Measurements from ENCODE around the gene MTHFD1L. TPM values are rescaled to one million over a fixed set of nuclear protein-coding genes. Genes with fewer than 3 reads are reported as not detected.

MTHFD1L gene
- total RNA-seq, 1 donor from 2014 or later, result 107 TPM

GRCh38 chr6:150907383-150907782 is 41.9 kb downstream of the MTHFD1L start:
- no peak overlapping the region for H2AFZ ChIP-seq (ENCODE audit: low read depth, low read length)
- DNase-seq (ENCODE audit: low read depth) (no peak), FAIRE-seq (no peak)
- no peaks in the 10 kb centered on the region for H3K79me2 ChIP-seq (ENCODE audit: insufficient read depth, low read length)
- H3K4me2 ChIP-seq (ENCODE audit: low read length), result no peak overlapping the region
- Mint-ChIP-seq H3K27ac (ENCODE audit: unreplicated experiment) (no peak overlapping the region), H3K9me3 (ENCODE audit: unreplicated experiment) (no peaks in the 10 kb centered on the region), H3K27me3 (ENCODE audit: low read depth, unreplicated experiment) (no peaks in the 10 kb centered on the region), H3K4me3 (ENCODE audit: unreplicated experiment) (no peak overlapping the region), H3K36me3 (ENCODE audit: low read depth, unreplicated experiment) (peaks cover 21% of the 10 kb centered on the region), H3K4me1 (ENCODE audit: low read depth, unreplicated experiment) (peaks cover 4% of the 10 kb centered on the region)
- H3K27ac ChIP-seq (ENCODE audit: low read depth, low read length), result no peak overlapping the region
- H4K20me1 ChIP-seq (ENCODE audit: insufficient read depth, low read length), result no peaks in the 10 kb centered on the region
- H3K9ac ChIP-seq (ENCODE audit: low read length), result no peak overlapping the region
- H3K4me1 ChIP-seq (ENCODE audit: insufficient read depth, low read length), result no peaks in the 10 kb centered on the region
- peaks cover 4% of the 10 kb centered on the region for H3K36me3 ChIP-seq (ENCODE audit: insufficient read depth, low read length)
- no peaks in the 10 kb centered on the region for H3K27me3 ChIP-seq (ENCODE audit: insufficient read depth, low read length)
- TF ChIP-seq CTCF (IDR thresholded peaks at IDR 0.05; ENCODE audit: insufficient read depth, low read depth, low read length) (no peak), EZH2 (IDR thresholded peaks at IDR 0.05; ENCODE audit: insufficient read depth, low read length) (no peak)
- no peak overlapping the region for H3K4me3 ChIP-seq (ENCODE audit: insufficient read depth, low read depth, low read length)
- no peaks in the 10 kb centered on the region for H3K9me3 ChIP-seq (ENCODE audit: insufficient read depth, low read depth, low read length)

GRCh38 chr6:150908901-150909300 is 43.4 kb downstream of the MTHFD1L start:
- H3K9me3 Mint-ChIP-seq (ENCODE audit: unreplicated experiment), result no peaks in the 10 kb centered on the region
- H3K27ac ChIP-seq (ENCODE audit: low read depth, low read length), result no peak overlapping the region
- no peak overlapping the region for H3K4me3 Mint-ChIP-seq (ENCODE audit: unreplicated experiment)
- H3K4me1 ChIP-seq (ENCODE audit: insufficient read depth, low read length), result no peaks in the 10 kb centered on the region
- DNase-seq (ENCODE audit: low read depth) (no peak), FAIRE-seq (no peak)
- H3K27ac Mint-ChIP-seq (ENCODE audit: unreplicated experiment), result no peak overlapping the region
- H3K9me3 ChIP-seq (ENCODE audit: insufficient read depth, low read depth, low read length), result no peaks in the 10 kb centered on the region
- H3K4me1 Mint-ChIP-seq (ENCODE audit: low read depth, unreplicated experiment), result no peaks in the 10 kb centered on the region
- H3K27me3 ChIP-seq (ENCODE audit: insufficient read depth, low read length), result no peaks in the 10 kb centered on the region
- no peak overlapping the region for H3K4me3 ChIP-seq (ENCODE audit: insufficient read depth, low read depth, low read length)
- H3K27me3 Mint-ChIP-seq (ENCODE audit: low read depth, unreplicated experiment), result no peaks in the 10 kb centered on the region
- no peak overlapping the region for H3K4me2 ChIP-seq (ENCODE audit: low read length)
- no peak overlapping the region for H2AFZ ChIP-seq (ENCODE audit: low read depth, low read length)
- H3K9ac ChIP-seq (ENCODE audit: low read length), result no peak overlapping the region
- peaks cover 4% of the 10 kb centered on the region for H3K36me3 ChIP-seq (ENCODE audit: insufficient read depth, low read length)
- no peaks in the 10 kb centered on the region for H3K79me2 ChIP-seq (ENCODE audit: insufficient read depth, low read length)
- TF ChIP-seq CTCF (IDR thresholded peaks at IDR 0.05; ENCODE audit: insufficient read depth, low read depth, low read length) (no peak), EZH2 (IDR thresholded peaks at IDR 0.05; ENCODE audit: insufficient read depth, low read length) (no peak)
- H4K20me1 ChIP-seq (ENCODE audit: insufficient read depth, low read length), result no peaks in the 10 kb centered on the region
- peaks cover 24% of the 10 kb centered on the region for H3K36me3 Mint-ChIP-seq (ENCODE audit: low read depth, unreplicated experiment)

GRCh38 chr6:150910561-150910960 is 45.1 kb downstream of the MTHFD1L start:
- H3K4me3 ChIP-seq (ENCODE audit: insufficient read depth, low read depth, low read length), result no peak overlapping the region
- peaks cover 24% of the 10 kb centered on the region for H3K36me3 Mint-ChIP-seq (ENCODE audit: low read depth, unreplicated experiment)
- H3K27ac ChIP-seq (ENCODE audit: low read depth, low read length), result no peak overlapping the region
- no peak overlapping the region for H2AFZ ChIP-seq (ENCODE audit: low read depth, low read length)
- DNase-seq (ENCODE audit: low read depth) (no peak), FAIRE-seq (no peak)
- TF ChIP-seq CTCF (IDR thresholded peaks at IDR 0.05; ENCODE audit: insufficient read depth, low read depth, low read length) (no peak), EZH2 (IDR thresholded peaks at IDR 0.05; ENCODE audit: insufficient read depth, low read length) (no peak)
- H4K20me1 ChIP-seq (ENCODE audit: insufficient read depth, low read length), result no peaks in the 10 kb centered on the region
- no peak overlapping the region for H3K4me3 Mint-ChIP-seq (ENCODE audit: unreplicated experiment)
- H3K4me1 Mint-ChIP-seq (ENCODE audit: low read depth, unreplicated experiment), result no peaks in the 10 kb centered on the region
- no peaks in the 10 kb centered on the region for H3K27me3 Mint-ChIP-seq (ENCODE audit: low read depth, unreplicated experiment)
- H3K27me3 ChIP-seq (ENCODE audit: insufficient read depth, low read length), result no peaks in the 10 kb centered on the region
- no peaks in the 10 kb centered on the region for H3K9me3 ChIP-seq (ENCODE audit: insufficient read depth, low read depth, low read length)
- no peak overlapping the region for H3K9ac ChIP-seq (ENCODE audit: low read length)
- peaks cover 2% of the 10 kb centered on the region for H3K36me3 ChIP-seq (ENCODE audit: insufficient read depth, low read length)
- H3K4me2 ChIP-seq (ENCODE audit: low read length), result no peak overlapping the region
- H3K9me3 Mint-ChIP-seq (ENCODE audit: unreplicated experiment), result no peaks in the 10 kb centered on the region
- no peak overlapping the region for H3K27ac Mint-ChIP-seq (ENCODE audit: unreplicated experiment)
- H3K79me2 ChIP-seq (ENCODE audit: insufficient read depth, low read length), result no peaks in the 10 kb centered on the region
- no peaks in the 10 kb centered on the region for H3K4me1 ChIP-seq (ENCODE audit: insufficient read depth, low read length)

All from astrocyte (in vitro differentiated cells and primary cell).